Activated T-cell treated with anti-CD3 and anti-CD28 coated beads, Interleukin-2, amount 50 U/mL, for 4 hours (primary cell): Measurements from ENCODE around the gene RNF149. TPM values are rescaled to one million over a fixed set of nuclear protein-coding genes. Genes with fewer than 3 reads are reported as not detected.
"Not testable (repeated sequence)": the region's sequence is repeated elsewhere in the genome, so short reads cannot be mapped to it uniquely, and the experiment has no call there.

ENCODE experiments used
- ATAC-seq, 2 donors: fragments of 200-7000 bp; cut with Tn5 transposase; one replicate each; pipeline ENCODE4 v1.10.0; 2021
- DNase-seq: peaks from one replicate; pipeline ENCODE4 v3.0.0-alpha.2; 2020
- H3K27me3 Mint-ChIP-seq: one replicate; pipeline ENCODE4 v1.8.0; 2021; ENCODE audit warnings: low read depth, mixed read lengths
- H3K36me3 Mint-ChIP-seq: one replicate; pipeline ENCODE4 v1.8.0; 2022; ENCODE audit warnings: mixed read lengths; ENCODE audit not compliant: insufficient read depth
- H3K4me1 Mint-ChIP-seq: one replicate; pipeline ENCODE4 v1.8.0; 2021; ENCODE audit warnings: low read depth, mixed read lengths
- H3K4me3 Mint-ChIP-seq: one replicate; pipeline ENCODE4 v1.8.0; 2021; ENCODE audit warnings: mild to moderate bottlenecking, moderate library complexity, mixed read lengths
- H3K9me3 Mint-ChIP-seq: one replicate; pipeline ENCODE4 v1.8.0; 2021; ENCODE audit warnings: mixed read lengths
- total RNA-seq, 3 donors: library from RNA; stranded (reverse); gene quantifications; one replicate each; pipeline ENCODE4 v1.2.1, GENCODE V29; 2021

RNF149 gene
- total RNA-seq, 3 donors from 2014 or later, result 27.3 to 33.3 (median 27.3) TPM

DNA sequence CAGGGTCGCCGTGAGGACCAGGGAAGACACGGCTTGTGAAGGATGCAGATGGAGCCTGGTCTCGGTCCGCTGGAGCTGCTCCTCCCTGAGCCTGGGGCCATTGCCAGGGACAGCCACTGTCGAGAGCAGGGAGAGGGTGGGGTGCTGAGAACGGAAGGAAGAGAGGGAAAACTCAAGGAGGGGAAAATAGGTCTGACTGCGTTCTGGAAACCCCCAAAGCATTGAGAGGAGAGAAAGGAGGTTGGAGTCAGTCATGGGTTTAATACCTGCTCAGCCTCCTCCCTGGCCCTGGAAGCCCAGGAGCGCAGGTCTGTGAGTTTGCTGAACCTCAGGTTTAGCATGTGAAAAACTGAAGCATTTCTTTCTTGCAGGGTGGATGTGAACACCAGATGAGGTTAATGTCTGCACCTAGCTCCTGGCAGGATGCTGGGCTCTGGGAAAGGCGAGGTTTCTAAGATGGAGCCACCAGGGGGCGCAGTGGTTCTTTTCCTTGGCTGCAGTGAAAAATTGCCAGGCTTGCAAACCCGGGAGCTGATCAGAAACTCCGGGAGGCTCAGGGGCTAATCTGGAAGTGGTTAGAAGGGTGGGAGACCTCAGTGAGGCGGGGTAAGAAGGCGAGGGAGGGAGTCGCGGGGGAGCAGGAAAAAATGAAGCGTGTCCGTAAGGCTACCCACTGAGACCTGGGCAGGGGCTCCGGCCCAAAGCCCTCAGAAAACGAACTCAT, 33.6 kb upstream of the RNF149 start:
- Mint-ChIP-seq H3K4me1 (peaks cover 26% of the 10 kb centered on the region), H3K27me3 (no peaks in the 10 kb centered on the region), H3K9me3 (no peaks in the 10 kb centered on the region), H3K4me3 (no peak overlapping the region), H3K36me3 (no peaks in the 10 kb centered on the region)
- DNase-seq, result peak; percentile 75
- peak; percentile 73 to 74 for ATAC-seq

GRCh38 chr2:101341421-101341820, 32.9 kb upstream of the RNF149 start:
- Mint-ChIP-seq H3K36me3 (no peaks in the 10 kb centered on the region), H3K9me3 (no peaks in the 10 kb centered on the region), H3K4me1 (peaks cover 26% of the 10 kb centered on the region), H3K4me3 (no peak overlapping the region), H3K27me3 (no peaks in the 10 kb centered on the region)
- peak; percentile 23 for DNase-seq
- peak in 1 of 2 donors; percentile 48 for ATAC-seq

DNA sequence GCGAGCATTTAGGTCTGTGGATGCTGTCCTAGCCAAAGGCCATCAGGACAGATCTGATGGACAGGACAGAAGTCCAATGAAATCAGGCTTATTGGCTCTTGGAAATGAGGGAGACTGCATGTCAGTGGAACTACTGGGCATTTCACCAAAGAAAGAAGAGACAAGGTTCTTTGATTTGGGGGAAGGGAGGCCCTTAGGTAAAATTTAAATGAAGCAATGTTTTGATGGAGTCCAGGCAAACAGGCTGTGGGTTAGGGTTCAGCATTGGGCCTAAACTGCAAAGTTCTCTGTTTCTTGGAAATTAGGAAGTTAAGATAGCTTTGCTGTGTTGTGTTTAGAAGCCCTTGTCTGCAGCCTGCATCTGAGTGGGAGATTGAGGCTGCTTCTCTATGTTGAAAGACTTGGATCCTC, 31.6 kb upstream of the RNF149 start:
- no peak for ATAC-seq
- Mint-ChIP-seq H3K4me3 (no peak overlapping the region), H3K27me3 (no peaks in the 10 kb centered on the region), H3K4me1 (peaks cover 26% of the 10 kb centered on the region), H3K36me3 (no peaks in the 10 kb centered on the region), H3K9me3 (no peaks in the 10 kb centered on the region)
- no peak for DNase-seq

DNA sequence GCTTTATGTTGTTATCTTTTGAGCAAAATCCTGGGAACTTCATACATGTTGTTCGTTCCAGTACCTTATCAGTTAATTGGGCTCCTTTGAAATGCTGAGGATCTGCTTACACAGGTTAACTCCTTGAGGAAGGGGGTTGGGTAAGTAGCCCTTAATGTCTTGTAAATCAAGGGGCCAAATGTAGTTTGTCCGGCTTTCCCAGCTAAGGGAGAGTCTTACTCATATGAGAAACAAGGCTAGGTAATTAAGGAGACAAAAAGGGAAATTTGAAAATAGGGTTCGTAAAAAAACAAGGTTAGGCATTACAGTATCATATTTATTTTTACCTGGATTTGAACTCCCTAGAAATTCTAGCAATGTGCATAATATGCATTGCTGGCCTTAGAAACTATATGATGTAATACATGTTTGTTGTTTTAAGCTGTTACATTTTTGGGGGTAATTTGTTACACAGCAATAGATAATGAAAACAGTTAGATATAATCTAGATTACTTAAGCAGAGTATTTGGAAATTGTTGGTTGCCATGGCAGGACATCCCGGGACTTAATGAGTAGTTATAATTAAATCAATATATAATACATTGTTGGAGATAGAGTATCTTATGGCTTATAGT, 30.9 kb upstream of the RNF149 start:
- peaks cover 26% of the 10 kb centered on the region for H3K4me1 Mint-ChIP-seq
- H3K4me3 Mint-ChIP-seq, result no peak overlapping the region
- H3K36me3 Mint-ChIP-seq, result no peaks in the 10 kb centered on the region
- H3K9me3 Mint-ChIP-seq, result no peaks in the 10 kb centered on the region
- ATAC-seq (no peak), DNase-seq (no peak)
- no peaks in the 10 kb centered on the region for H3K27me3 Mint-ChIP-seq

- DNase-seq (no peak), ATAC-seq (no peak)
- Mint-ChIP-seq H3K4me1 (peaks cover 35% of the 10 kb centered on the region), H3K4me3 (no peak overlapping the region), H3K9me3 (no peaks in the 10 kb centered on the region), H3K36me3 (no peaks in the 10 kb centered on the region), H3K27me3 (no peaks in the 10 kb centered on the region)
These were observed 29.4 kb upstream of the RNF149 start for GRCh38 chr2:101337877-101338276.

DNA sequence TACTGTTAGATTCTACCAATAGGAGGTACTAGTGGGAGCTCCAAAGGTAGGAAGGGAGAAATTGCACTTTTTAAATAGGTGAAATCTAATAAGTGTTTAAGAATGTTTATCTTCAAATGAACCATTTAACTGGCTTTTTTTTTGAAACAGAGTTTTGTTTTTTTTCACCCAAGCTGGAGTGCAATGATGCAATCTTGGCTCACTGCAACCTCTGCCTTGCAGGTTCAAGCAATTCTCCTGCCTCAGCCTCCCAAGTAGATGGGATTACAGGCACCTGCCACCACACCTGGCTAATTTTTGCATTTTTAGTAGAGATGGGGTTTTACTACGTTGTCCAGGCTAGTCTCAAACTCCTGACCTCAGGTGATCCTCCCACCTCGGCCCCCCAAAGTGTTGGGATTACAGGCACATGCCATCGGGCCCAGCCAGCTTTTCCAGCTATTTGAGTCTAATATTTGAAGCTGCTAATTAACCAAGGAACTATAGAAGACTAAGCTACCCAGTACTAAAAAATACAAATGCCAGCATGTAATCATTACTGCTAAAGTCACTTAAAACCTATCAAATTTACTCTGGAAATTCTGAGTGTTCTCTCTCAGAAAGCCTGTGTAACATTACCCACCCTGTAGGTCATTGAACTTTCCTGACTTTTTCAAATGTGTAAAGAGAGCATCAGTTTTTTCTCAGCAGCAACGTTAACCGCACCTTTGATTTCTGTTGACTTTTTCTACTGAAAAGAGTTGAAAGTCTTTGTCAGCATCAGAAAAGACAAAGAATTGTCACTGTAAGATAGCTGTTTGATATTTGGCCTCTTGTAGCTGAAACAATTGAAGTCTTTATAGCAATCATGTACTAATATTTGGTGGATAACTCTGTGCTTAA, 24.6 kb upstream of the RNF149 start:
- Mint-ChIP-seq H3K27me3 (no peaks in the 10 kb centered on the region), H3K36me3 (no peaks in the 10 kb centered on the region), H3K4me3 (no peak overlapping the region), H3K4me1 (peaks cover 18% of the 10 kb centered on the region), H3K9me3 (no peaks in the 10 kb centered on the region)
- DNase-seq (no peak), ATAC-seq (no peak)

GRCh38 chr2:101331202-101331601, 22.7 kb upstream of the RNF149 start:
- Mint-ChIP-seq H3K9me3 (no peaks in the 10 kb centered on the region), H3K4me3 (no peak overlapping the region), H3K36me3 (no peaks in the 10 kb centered on the region), H3K27me3 (no peaks in the 10 kb centered on the region), H3K4me1 (peaks cover 18% of the 10 kb centered on the region)
- no peak for DNase-seq
- ATAC-seq, result no peak

GRCh38 chr2:101330253-101330933, 21.9 kb upstream of the RNF149 start:
- H3K9me3 Mint-ChIP-seq, result no peaks in the 10 kb centered on the region
- peak; percentile 57 to 73 for ATAC-seq
- H3K4me1 Mint-ChIP-seq, result peaks cover 18% of the 10 kb centered on the region
- peak overlapping the region; percentile 14 for H3K4me3 Mint-ChIP-seq
- H3K27me3 Mint-ChIP-seq, result no peaks in the 10 kb centered on the region
- DNase-seq, result peak; percentile 38
- no peaks in the 10 kb centered on the region for H3K36me3 Mint-ChIP-seq

DNA sequence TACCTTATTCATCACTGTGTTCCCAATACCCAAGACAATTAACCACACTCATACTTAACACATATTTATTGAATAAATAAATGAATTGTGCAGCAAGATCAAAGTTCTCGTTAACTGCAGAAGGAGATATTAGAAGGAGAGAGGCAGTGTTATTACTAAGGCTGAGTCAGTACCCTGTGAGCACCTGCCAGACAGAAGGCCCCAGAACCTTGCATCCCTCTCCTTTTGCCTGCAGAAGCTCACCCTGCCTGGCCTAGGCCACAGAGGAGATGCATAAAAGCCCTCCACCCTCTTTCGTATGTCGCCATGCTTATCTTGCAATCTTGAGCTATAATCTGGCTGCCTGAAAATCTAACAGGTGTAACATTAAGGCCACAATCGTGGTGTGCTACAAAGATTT, 20.5 kb upstream of the RNF149 start:
- H3K4me3 Mint-ChIP-seq, result no peak overlapping the region
- H3K36me3 Mint-ChIP-seq, result no peaks in the 10 kb centered on the region
- H3K4me1 Mint-ChIP-seq, result peaks cover 20% of the 10 kb centered on the region
- H3K27me3 Mint-ChIP-seq, result no peaks in the 10 kb centered on the region
- ATAC-seq, result peak; percentile 62 to 67
- no peaks in the 10 kb centered on the region for H3K9me3 Mint-ChIP-seq
- DNase-seq, result no peak

DNA sequence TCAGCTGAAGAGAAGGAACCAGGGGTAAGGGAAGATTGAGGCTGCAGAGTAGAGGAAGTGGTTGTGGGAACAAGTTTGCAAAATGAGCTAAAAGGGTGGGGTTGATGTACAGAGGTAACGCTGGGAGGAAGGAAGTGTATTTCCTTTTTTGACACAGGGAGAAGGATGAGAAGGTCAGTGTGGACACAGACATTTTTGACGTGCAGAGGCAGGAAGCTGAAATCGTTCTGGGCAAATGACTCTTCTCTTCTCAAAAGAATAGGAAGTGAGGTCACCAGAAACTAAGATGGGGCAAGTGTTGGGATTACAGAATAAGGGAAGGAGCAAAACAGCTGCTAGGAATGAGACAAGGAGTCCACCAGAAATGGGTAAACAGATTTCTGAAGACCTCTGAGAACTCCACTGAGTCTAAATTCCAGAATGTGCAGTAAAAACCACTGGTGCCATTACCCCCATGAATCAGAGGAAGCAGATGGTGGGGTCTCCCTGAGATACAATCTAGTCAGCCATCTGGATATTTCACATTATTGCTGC, 20.0 kb upstream of the RNF149 start:
- DNase-seq, result no peak
- Mint-ChIP-seq H3K9me3 (no peaks in the 10 kb centered on the region), H3K4me3 (no peak overlapping the region), H3K4me1 (peaks cover 16% of the 10 kb centered on the region), H3K27me3 (no peaks in the 10 kb centered on the region), H3K36me3 (no peaks in the 10 kb centered on the region)
- peak; percentile 42 to 43 for ATAC-seq

GRCh38 chr2:101327863-101328394, 19.4 kb upstream of the RNF149 start:
- Mint-ChIP-seq H3K27me3 (no peaks in the 10 kb centered on the region), H3K4me3 (no peak overlapping the region), H3K4me1 (peaks cover 14% of the 10 kb centered on the region), H3K9me3 (no peaks in the 10 kb centered on the region), H3K36me3 (no peaks in the 10 kb centered on the region)
- ATAC-seq (no peak), DNase-seq (no peak)

DNA sequence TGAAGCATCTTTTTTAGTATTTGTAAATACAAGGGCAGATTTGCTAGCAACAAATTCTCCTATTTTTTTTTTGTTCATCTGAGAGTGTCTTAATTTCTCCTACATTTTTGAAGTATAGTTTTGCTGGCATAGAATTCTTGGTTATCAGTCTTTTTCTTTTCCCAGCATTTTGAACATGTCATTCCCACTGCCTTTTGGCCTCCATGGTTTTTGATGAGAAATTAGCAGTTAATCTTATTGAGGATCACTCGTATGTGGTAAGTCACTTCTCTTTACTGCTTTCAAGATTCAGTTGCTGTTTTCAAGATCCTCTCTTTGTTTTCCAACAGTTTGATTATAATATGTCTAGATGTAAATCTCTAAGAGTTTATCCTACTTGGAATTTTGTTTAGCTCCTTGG, 16.9 kb upstream of the RNF149 start:
- ATAC-seq (no peak), DNase-seq (no peak)
- Mint-ChIP-seq H3K4me1 (peaks cover 4% of the 10 kb centered on the region), H3K9me3 (no peaks in the 10 kb centered on the region), H3K4me3 (no peak overlapping the region), H3K36me3 (no peaks in the 10 kb centered on the region), H3K27me3 (no peaks in the 10 kb centered on the region)

DNA sequence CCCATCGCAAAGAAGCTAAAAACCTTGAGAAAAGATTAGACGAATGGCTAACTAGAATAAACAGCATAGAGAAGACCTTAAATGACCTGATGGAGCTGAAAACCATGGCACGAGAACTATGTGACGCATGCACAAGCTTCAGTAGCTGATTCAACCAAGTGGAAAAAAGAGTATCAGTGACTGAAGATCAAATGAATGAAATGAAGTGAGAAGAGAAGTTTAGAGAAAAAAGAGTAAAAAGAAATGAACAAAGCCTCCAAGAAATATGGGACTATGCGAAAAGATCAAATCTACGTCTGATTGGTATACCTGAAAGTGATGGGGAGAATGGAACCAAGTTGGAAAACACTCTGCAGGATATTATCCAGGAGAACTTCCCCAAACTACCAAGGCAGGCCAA, 8.1 kb upstream of the RNF149 start:
- H3K9me3 Mint-ChIP-seq, H3K36me3 Mint-ChIP-seq, H3K27me3 Mint-ChIP-seq, H3K4me3 Mint-ChIP-seq, ATAC-seq, DNase-seq: not testable (repeated sequence)
- H3K4me1 Mint-ChIP-seq, result peaks cover 37% of the 10 kb centered on the region

DNA sequence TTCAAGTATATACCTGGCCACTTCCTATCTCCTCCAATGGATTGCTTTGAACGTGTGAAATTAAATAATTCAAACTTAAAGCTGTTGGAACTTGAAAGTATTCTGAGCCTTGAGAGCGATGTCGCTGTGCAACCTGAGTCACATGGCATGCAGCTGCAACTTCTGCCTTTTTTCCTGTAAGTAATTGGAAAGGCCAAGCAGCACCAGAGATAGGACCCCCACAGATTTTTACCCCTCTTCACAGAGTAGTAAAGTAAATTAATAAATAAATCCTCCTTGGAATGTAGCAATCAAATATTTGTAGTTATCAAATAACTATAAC, 3.2 kb upstream of the RNF149 start:
- Mint-ChIP-seq H3K27me3 (no peaks in the 10 kb centered on the region), H3K4me1 (peaks cover 67% of the 10 kb centered on the region), H3K36me3 (peaks cover 3% of the 10 kb centered on the region), H3K9me3 (no peaks in the 10 kb centered on the region), H3K4me3 (peak overlapping the region; percentile 22)
- DNase-seq (no peak), ATAC-seq (no peak)
